Skin of body (tissue), 2 donors: Measurements from ENCODE around the gene OOSP1. TPM values are rescaled to one million over a fixed set of nuclear protein-coding genes. Genes with fewer than 3 reads are reported as not detected.
"Not testable (repeated sequence)": the region's sequence is repeated elsewhere in the genome, so short reads cannot be mapped to it uniquely, and the experiment has no call there.

Source experiments
- DNase-seq: peaks from one replicate; lab custom pipeline; 2025; lab: John Stamatoyannopoulos, UW
- total RNA-seq: library from RNA; depleted of rRNA; stranded (reverse); fragments of >200 nt; gene quantifications from one replicate; pipeline ENCODE4 v1.2.3, GENCODE V29; 2014

OOSP1 gene
- total RNA-seq, 1 donor from 2014 or later: not detected

DNA sequence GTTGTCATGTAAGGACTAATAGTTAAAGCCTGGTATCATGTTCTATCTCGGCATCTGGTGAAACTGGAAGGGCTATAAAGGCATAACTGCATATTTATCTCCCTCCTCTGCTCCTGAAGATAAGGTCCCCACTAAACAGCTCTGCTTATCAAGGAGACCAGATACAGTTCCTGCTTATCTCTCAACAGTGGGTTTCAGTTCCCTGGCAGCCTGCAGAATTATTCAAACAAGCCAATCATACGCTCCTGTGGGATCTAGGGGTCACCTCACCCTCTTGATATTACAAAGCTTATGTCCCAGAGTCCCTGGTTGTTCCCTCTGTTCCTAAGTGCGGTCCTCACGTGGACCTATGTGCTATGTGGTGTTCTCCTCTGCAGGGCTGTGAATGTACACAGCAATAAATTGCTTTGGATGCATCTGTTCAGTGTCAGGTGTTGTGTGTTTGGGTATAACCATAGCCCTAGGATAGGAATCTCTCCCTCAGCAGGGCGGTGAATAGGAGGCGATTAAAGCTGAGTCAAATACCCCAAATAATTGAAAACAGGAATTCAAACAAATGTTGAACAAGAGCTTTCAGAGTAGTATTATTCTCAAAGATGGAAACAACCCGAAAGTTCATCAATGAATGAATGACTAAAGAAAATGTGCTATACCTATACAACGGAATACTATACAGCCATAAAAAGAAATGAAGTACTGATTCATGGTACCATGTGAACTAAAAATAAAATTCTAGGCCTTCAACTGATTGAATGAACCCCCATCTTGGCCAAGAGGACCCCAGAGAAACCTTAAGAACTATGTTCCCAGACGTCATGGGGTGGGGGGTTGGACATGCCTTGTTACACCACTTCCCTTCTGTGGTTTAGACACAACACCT, 22.5 kb downstream of the OOSP1 start:
- no peak for DNase-seq

DNA sequence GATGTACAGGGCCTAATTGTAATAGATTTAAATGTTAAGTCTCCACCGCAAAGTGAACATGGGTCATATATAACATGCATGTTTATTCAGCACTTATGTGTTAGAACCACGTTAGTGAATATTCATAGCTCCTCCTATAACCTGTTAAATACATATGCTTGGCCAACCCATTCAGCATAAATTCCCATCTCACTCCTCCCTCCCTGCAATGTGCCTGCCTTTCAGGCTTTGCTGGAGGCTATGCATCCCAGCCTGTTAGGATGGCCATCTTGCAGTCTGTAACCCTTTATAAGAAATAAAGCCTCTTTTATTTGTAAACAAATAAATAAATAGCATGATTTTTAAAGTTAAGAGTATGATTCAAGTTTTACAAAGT, 23.9 kb downstream of the OOSP1 start:
- no peak for DNase-seq

DNA sequence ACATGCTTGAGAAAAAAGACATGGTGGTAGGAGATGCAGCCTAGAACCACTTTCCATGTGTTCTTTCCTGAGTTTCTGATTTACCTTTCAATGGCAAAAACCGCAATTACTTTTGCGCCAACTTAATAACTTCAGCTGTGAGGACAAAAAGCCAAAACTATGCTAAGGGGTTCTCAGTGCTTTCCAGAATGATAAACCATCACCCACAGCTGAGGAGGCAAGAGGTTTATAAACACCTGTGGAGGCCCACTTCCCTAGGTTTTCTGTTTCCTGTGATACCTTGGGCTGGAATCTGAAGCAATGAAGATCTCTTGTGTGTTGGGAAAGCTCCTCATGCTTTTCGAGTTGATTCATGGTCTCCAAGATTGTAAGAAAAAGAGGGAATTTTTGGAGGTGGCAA, 25.5 kb downstream of the OOSP1 start, which contains the start of gene OOSP4A:
Gene OOSP4A (plus strand): TSS at position 301 of the 400 bp plus-strand sequence. CDS start 0 bp downstream, at position 301.
- DNase-seq: no peak

DNA sequence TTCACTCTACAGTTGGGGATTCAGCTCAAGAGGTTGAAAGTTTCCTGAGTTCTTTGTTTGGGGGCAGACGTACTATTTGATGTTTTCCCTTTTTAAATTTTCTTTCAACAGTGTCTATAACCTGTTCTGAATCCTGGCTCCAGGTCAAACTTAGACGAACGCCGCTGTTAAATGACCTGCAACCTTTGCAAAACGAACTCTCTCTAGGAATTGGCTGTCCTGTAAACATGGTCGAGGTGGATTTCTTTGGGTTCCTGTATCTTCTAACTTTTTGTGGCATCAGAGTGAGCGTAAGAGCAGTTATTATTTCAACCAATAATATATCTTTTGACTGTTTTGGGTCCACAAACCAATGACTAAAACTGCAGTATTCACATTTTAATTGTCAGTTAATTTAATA, 27.2 kb downstream of the OOSP1 start:
- DNase-seq: no peak

DNA sequence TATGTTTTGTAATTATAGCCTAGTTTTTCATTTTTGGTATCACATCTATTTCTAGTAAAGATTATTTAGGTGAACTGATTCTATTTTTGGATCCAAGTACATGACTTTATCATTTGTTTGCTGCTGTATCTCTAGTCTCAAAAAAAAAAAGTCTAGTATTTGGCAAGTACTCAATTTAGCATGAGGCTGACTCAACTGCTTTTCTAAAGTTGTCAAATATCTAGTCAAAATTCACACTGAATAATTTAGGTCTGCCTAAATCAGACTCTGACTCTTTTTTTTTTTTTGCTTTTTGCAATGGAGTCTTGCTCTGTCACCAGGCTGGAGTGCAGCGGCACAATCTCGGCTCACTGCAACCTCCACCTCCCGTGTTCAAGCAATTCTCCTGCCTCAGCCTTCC, 28.0 kb downstream of the OOSP1 start:
- no peak for DNase-seq

DNA sequence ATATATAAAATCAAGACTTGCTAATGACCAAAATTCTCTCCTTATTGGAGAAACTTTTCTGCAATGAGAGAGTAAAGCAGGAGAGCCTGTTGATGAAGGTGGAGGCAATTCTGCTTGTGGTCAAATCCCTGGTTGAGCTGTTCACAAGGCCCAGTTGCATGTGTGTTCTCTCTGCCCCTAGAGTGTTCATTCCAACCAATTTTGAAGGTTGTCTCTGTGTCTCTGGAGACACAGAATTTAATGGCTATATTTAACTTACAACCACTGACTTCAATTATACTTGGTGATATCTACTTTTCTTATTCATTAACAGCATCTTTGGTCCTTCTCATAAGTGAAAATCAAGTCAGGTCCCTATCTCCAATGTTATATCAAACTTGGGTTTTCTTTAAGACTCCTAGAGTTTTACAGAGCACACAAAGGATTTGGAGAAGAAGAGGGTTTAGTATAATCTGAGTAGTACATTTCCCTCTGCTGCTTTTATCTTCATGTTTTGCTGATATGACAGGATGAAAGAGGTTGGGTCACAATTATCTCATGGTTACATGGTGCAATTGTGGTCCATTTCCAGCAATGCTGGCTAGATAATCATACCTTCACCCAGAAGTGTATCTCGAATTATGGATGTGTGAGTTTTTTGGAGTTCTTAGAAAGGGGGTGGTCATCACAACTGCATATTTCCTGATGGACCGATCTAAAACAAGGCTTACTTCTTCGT, 29.6 kb downstream of the OOSP1 start:
- DNase-seq: no peak

DNA sequence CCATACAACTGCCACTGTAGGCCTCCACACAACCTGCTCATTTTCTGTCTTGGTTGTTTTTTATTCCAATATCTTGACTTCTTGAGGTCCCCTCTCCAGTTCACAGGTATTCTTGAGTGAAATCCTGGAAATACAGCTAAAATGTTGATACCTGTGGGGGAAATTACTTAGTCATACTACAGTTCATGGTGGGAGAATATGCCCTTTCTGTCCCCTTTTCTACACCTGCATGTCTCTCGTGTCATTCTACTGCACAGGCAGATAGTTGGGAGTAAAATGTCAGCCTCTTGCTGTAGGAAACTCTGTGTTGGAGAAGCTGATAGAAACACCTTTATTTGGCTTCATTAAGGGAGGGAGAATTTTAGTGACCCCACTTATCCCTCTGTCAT, 30.2 kb downstream of the OOSP1 start:
- no peak for DNase-seq

DNA sequence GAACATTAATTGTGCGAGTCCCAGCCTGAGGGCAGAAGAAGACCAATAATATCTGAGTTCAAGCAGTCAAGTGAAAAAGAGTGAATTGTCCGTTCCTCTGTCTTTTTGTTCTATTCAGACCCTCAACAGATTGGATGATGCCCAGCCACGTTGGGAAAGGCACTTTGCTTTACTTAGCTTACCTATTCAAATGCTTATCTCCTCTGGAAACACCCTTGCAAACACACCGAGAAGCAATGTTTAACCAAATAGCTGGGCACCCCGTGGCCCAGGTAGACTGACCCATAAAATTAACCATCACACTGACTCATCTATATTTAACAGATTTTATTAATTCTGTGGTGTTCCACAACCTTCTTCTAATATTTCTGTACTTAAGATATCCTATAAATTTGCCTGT, 34.9 kb downstream of the OOSP1 start:
- DNase-seq: no peak

DNA sequence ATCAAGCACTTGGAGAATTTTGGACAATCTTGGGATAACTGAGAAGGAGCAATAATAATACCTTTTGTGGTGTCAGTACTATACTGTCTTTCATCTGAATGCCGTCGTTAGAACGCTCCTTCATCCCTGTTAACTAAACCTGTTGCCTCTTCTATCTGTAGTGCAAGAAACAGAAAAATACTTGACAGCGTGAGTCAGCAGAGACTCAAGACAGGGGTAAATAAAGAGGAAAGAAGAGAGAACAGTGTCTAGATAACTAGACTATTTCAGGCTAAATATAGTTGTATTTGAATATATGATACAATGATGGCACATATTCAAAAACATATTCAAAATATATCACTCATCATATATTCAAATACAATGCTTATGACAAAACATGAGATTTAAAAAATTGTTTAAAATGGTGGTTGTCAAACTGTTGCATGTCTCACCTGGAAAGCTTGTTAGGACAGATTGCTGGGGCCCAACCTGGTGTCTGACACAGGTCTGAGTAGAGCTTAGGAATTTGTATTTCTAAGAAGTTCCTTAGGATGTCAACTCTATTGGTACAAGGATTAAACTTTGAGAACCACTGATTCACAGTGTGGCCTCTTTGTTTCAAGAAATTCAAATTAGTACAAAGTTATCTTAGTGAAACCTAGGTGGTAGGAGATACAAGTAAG, 43.0 kb downstream of the OOSP1 start:
- no peak for DNase-seq

DNA sequence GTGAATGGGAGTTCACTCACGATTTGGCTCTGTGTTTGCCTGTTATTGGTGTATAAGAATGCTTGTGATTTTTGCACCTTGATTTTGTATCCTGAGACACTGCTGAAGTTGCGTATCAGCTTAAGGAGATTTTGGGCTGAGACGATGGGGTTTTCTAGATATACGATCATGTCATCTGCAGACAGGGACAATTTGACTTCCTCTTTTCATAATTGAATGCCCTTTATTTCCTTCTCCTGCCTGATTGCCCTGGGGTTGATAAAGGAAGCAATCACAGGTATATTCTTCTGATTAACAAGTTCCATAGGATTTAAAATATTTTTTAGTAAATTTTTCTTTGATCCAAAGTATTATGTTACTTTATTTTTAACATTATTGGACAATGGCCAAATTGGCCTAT, 43.8 kb downstream of the OOSP1 start:
- DNase-seq: not testable (repeated sequence)

DNA sequence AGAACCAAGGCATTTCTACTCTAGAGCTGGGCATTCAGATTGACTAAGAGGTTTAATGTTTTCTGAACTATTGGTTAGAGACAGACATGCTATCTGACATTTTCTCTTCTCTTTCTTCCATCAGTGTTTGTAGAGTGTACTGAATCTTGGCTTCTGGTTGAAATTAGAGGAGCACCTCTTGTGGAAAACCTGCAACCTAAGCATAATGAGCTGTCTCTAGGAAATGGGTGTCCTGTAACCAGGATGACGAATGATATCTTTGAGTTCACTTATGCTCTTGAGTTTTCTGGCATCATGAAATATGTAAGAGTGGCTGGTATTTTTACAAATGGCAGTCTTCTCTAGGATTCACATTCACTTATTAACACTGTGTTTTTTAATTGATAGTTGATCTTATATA, 45.0 kb downstream of the OOSP1 start:
- no peak for DNase-seq

DNA sequence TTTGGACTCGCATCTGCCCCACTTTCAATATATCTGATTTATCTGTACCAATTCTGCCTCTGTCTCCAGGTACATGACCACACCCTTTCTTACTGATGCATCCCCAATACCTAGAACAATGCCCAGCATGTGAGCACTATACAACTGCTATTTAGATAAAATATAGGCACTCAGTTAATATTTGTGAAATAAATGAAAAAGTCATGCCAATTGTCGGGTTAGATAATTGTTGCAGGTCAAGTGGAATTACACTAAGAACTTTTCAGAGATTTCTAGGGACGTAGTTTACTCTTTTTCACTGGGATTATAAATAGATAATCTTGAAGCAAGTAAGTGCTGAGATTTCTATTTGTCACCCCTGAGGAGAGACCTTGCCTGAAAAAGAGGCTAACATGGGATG, 46.1 kb downstream of the OOSP1 start:
- no peak for DNase-seq

DNA sequence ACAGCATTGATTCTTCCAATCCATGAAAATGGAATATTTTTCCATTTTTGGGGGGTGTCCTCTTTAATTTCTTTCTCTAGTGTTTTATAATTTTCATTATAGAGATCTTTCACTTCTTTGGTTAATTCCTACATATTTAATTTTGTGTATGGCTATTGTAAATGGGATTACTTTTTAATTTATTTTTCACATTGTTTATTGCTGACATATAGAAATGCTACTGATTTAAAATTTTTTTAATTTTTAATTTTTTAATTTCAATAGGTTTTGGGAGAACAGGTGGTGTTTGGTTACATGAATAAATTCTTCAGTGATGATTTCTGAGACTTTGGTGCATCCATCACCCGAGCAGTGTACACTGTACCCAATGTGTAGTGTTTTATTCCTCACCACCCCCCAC, 52.2 kb downstream of the OOSP1 start:
- DNase-seq: no peak

DNA sequence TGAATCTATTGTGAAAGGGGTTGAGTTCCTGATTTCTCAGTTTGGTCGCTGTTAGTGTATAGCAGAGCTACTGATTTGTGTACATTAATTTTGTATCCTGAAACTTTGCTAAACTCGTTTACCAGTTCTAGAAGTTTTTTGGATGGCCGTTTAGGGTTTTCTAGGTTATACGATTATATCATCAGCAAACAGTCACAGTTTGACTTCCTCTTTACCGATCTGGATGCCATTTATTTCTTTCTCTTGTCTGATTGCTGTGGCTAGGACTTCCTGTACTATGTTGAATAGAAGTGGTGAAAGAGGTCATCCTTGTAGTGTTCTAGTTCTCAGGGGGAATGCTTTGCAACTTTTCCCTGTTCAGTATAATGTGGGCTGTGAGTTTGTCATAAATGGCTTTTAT, 54.2 kb downstream of the OOSP1 start:
- DNase-seq: no peak

DNA sequence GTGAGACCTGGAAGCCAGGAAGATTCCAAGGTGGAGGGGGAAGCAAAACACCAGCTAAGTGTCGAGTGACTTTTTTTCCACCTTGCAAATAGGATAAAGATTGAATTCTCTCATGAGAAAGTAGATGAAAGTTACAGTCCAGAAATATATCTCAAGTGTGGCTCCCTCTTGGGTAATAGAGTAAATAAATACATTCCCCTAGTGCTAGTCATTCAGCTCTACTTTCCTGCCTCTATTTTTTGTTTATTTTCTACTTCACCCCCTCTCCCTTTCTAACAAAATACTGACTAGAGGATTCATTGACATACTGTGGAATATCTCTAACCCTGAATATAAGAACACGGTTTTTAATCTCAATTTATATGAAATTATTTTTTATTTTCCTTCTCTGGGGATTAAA, 59.6 kb downstream of the OOSP1 start:
- no peak for DNase-seq

DNA sequence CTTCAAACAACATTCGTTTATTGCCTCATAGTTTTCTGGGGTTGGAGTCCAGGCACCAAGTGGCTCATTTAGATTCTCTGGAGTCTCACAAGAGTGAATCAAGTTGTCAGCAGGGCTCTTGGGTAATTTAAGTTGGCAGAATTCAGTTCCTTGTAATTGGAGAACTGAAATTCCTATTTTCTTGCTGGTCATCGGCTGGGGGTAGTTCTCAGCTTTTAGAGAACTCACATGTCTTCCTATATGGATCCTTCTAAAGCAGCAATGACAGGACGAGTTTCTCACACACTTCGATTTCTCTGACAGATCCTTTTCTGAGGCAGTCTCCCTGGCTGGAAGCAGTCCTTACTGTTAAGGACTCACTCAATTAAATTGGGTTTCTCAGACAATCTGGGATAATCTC, 61.5 kb downstream of the OOSP1 start:
- no peak for DNase-seq

DNA sequence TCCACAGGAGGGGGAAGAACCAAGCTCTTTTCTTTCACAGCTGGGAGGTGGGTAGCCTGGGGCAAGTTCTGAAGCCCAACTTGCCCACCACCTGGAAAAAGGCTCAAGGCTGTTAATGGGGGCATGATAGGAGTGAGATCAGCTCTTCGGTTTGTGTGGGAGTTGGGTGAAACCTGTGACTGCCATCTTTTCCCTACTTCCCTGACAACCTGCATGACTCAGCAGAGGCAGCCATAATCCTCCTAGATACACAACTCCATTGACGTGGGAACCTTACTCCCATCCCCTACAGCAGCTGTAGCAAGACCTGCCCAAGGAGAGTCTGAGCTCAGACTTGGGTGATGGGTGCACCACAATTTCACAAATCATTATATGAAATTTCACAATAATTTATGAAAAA, 65.5 kb downstream of the OOSP1 start:
- no peak for DNase-seq

DNA sequence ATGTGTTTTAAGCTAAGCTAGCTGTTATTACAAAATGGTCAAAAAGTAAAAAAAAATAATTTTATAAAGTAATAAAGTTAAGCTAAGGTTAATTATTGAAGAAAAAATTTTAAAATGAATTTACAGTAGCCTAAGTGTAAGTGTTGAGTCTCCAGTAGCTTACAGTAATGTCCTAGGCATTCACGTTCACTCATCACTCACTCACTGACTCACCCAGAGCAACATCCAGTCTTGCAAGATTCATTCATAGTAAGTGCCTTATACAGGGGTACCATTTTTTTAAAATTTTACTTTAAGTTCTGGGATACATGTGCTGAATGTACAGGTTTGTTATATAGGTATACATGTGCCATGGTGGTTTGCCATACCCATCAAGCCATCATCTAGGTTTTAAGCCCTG, 67.1 kb downstream of the OOSP1 start:
- no peak for DNase-seq
